ENCODE measurements around the gene CPVL.

DNA sequence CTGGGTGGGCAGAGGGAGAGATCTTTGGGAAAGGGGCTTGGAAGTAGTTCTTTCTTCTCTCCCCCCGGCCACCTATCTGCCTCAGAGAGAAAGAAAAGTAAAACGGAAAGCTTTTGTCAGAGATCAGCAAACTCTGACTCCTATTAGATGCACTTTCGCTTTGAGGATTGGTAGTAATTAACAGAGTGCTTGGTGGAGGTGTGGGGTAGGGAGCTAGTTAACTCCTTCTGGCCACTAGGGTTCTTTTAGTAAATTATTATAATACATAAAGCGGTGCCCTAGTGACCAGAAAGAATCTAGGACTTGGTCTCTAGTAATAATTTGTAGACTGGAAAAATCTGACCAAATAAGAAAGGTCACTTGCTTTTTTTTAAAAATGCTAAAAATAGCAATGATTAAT lies 54.6 kb downstream of the CPVL start:
- TF ChIP-seq POLR2A (IDR thresholded peaks at IDR 0.05), result no peak
- TF ChIP-seq, protein P1, sequence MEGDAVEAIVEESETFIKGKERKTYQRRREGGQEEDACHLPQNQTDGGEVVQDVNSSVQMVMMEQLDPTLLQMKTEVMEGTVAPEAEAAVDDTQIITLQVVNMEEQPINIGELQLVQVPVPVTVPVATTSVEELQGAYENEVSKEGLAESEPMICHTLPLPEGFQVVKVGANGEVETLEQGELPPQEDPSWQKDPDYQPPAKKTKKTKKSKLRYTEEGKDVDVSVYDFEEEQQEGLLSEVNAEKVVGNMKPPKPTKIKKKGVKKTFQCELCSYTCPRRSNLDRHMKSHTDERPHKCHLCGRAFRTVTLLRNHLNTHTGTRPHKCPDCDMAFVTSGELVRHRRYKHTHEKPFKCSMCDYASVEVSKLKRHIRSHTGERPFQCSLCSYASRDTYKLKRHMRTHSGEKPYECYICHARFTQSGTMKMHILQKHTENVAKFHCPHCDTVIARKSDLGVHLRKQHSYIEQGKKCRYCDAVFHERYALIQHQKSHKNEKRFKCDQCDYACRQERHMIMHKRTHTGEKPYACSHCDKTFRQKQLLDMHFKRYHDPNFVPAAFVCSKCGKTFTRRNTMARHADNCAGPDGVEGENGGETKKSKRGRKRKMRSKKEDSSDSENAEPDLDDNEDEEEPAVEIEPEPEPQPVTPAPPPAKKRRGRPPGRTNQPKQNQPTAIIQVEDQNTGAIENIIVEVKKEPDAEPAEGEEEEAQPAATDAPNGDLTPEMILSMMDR (IDR thresholded peaks at IDR 0.05), result no peak
